NK-92 (cell line): ENCODE results near the gene C12orf42.
"Not testable (repeated sequence)": the region's sequence is repeated elsewhere in the genome, so short reads cannot be mapped to it uniquely, and the experiment has no call there.

Experiments used
- DNase-seq: peaks from one replicate; lab custom pipeline; 2025; ENCODE audit not compliant: unreplicated experiment; lab: John Stamatoyannopoulos, UW

Gene C12orf42

GRCh38 chr12:103425674-103426073 lies 70.1 kb downstream of the C12orf42 start:
- DNase-seq, result not testable (repeated sequence)

GRCh38 chr12:103424849-103425586 lies 70.8 kb downstream of the C12orf42 start:
- not testable (repeated sequence) for DNase-seq

GRCh38 chr12:103423516-103423910 lies 72.3 kb downstream of the C12orf42 start:
- DNase-seq, result no peak

GRCh38 chr12:103422746-103423515 lies 72.8 kb downstream of the C12orf42 start:
- no peak for DNase-seq

- no peak for DNase-seq
Measured at GRCh38 chr12:103422328-103422727, 73.4 kb downstream of the C12orf42 start.

- DNase-seq, result no peak
Measured at GRCh38 chr12:103421402-103421801, 74.4 kb downstream of the C12orf42 start.

- no peak for DNase-seq
Measured at GRCh38 chr12:103415681-103416080, 80.1 kb downstream of the C12orf42 start.

- no peak for DNase-seq
Measured at GRCh38 chr12:103401421-103401820, 94.3 kb downstream of the C12orf42 start.

GRCh38 chr12:103399986-103400385 lies 95.8 kb downstream of the C12orf42 start:
- DNase-seq, result no peak

- no peak for DNase-seq
Measured at GRCh38 chr12:103397536-103397935, 98.2 kb downstream of the C12orf42 start.

- DNase-seq, result no peak
Measured at GRCh38 chr12:103392722-103393121, 103.0 kb downstream of the C12orf42 start.

GRCh38 chr12:103391103-103391502 lies 104.7 kb downstream of the C12orf42 start:
- no peak for DNase-seq

GRCh38 chr12:103387385-103387784 lies 108.4 kb downstream of the C12orf42 start:
- DNase-seq, result no peak

GRCh38 chr12:103386451-103386850 lies 109.3 kb downstream of the C12orf42 start:
- no peak for DNase-seq

- DNase-seq, result no peak
Measured at GRCh38 chr12:103382736-103383346, 112.9 kb downstream of the C12orf42 start.

- no peak for DNase-seq
Measured at GRCh38 chr12:103382119-103382518, 113.6 kb downstream of the C12orf42 start.

- no peak for DNase-seq
Measured at GRCh38 chr12:103379670-103380069, 116.1 kb downstream of the C12orf42 start.

- no peak for DNase-seq
Measured at GRCh38 chr12:103373088-103373523, 122.7 kb downstream of the C12orf42 start.

GRCh38 chr12:103369929-103370328 lies 125.8 kb downstream of the C12orf42 start:
- no peak for DNase-seq

GRCh38 chr12:103368167-103368566 lies 127.6 kb downstream of the C12orf42 start:
- DNase-seq, result no peak

GRCh38 chr12:103354403-103354802 lies 141.4 kb downstream of the C12orf42 start:
- DNase-seq, result no peak

GRCh38 chr12:103353913-103354312 lies 141.9 kb downstream of the C12orf42 start:
- no peak for DNase-seq
